Common myeloid progenitor, CD34-positive (primary cell): ENCODE results near the gene FNDC10.
"Not testable (repeated sequence)": the region's sequence is repeated elsewhere in the genome, so short reads cannot be mapped to it uniquely, and the experiment has no call there.

ENCODE experiments used
- CTCF ChIA-PET: fragments of 350-600 bp; sonication (Branson Sonifier 250); formaldehyde crosslinking; loops from one replicate; lab custom pipeline; 2021; ENCODE audit warnings: antibody characterized with exemption; lab: Charles Lee
- POLR2A ChIA-PET: fragments of 350-600 bp; sonication (Branson Sonifier 250); formaldehyde crosslinking; loops from one replicate; lab custom pipeline; 2021; ENCODE audit warnings: antibody characterized with exemption; lab: Charles Lee
- DNase-seq, 3 donors: peaks; one replicate each; pipeline versions ENCODE4 v3.0.0 to v3.0.0-alpha.2; 2013
- H3K27ac ChIP-seq, 2 experiments: 1 replicate in 1 of 2; 2 replicates in 1 of 2; pipeline ENCODE4 v1.7.0; 2013; ENCODE audit warnings: inconsistent platforms in 2 of 2, low read length in 2 of 2, mild to moderate bottlenecking in 2 of 2, low read depth in 1 of 2, moderate library complexity in 1 of 2; ENCODE audit not compliant: severe bottlenecking in 2 of 2, insufficient read depth in 1 of 2, poor library complexity in 1 of 2
- H3K27me3 ChIP-seq, 5 experiments: replicated peaks in 2 of 5; 1 replicate in 3 of 5; 2 replicates in 2 of 5; pipeline versions ENCODE4 v1.6.1 to v1.7.0; 2013; ENCODE audit warnings: low read length in 4 of 5, mild to moderate bottlenecking in 2 of 5, moderate library complexity in 2 of 5, inconsistent platforms in 1 of 5; ENCODE audit not compliant: insufficient read depth in 5 of 5, control insufficient read depth in 4 of 5
- H3K36me3 ChIP-seq, 4 experiments: 1 replicate in 2 of 4; 2 replicates in 2 of 4; pipeline versions ENCODE4 v1.6.1 to v1.7.0; 2013; ENCODE audit warnings: low read length in 3 of 4, control low read depth in 1 of 4, mild to moderate bottlenecking in 1 of 4; ENCODE audit not compliant: control insufficient read depth in 4 of 4, insufficient read depth in 4 of 4
- H3K4me1 ChIP-seq, 4 experiments: 1 replicate in 3 of 4; 2 replicates in 1 of 4; pipeline versions ENCODE4 v1.6.1 to v1.7.1; 2013; ENCODE audit warnings: low read length in 3 of 4, mild to moderate bottlenecking in 3 of 4, control low read depth in 1 of 4, inconsistent platforms in 1 of 4, moderate library complexity in 1 of 4; ENCODE audit not compliant: control insufficient read depth in 4 of 4, insufficient read depth in 4 of 4; ENCODE audit errors: control extremely low read depth in 1 of 4
- H3K4me3 ChIP-seq, 7 experiments: 1 replicate in 4 of 7; 2 replicates in 3 of 7; pipeline versions ENCODE4 v1.5.1 to v1.7.0; 2013; ENCODE audit warnings: mild to moderate bottlenecking in 7 of 7, low read length in 6 of 7, moderate library complexity in 6 of 7, inconsistent platforms in 2 of 7, low read depth in 2 of 7, control low read depth in 1 of 7; ENCODE audit not compliant: insufficient read depth in 4 of 7, control insufficient read depth in 1 of 7; ENCODE audit errors: extremely low read depth in 1 of 7
- H3K9me3 ChIP-seq, 5 experiments: 1 replicate in 4 of 5; 2 replicates in 1 of 5; pipeline versions ENCODE4 v1.6.1 to v1.7.1; 2013; ENCODE audit warnings: low read length in 4 of 5, mild to moderate bottlenecking in 2 of 5, inconsistent platforms in 1 of 5, low read depth in 1 of 5, moderate library complexity in 1 of 5; ENCODE audit not compliant: control insufficient read depth in 4 of 5, insufficient read depth in 2 of 5; ENCODE audit errors: control extremely low read depth in 1 of 5
- WGBS: methylation state at CpG from one replicate; pipeline ENCODE4 v1.1.5; 2013; ENCODE audit not compliant: insufficient coverage; 5-methylcytosine and 5-hydroxymethylcytosine counted together

The FNDC10 gene

DNA sequence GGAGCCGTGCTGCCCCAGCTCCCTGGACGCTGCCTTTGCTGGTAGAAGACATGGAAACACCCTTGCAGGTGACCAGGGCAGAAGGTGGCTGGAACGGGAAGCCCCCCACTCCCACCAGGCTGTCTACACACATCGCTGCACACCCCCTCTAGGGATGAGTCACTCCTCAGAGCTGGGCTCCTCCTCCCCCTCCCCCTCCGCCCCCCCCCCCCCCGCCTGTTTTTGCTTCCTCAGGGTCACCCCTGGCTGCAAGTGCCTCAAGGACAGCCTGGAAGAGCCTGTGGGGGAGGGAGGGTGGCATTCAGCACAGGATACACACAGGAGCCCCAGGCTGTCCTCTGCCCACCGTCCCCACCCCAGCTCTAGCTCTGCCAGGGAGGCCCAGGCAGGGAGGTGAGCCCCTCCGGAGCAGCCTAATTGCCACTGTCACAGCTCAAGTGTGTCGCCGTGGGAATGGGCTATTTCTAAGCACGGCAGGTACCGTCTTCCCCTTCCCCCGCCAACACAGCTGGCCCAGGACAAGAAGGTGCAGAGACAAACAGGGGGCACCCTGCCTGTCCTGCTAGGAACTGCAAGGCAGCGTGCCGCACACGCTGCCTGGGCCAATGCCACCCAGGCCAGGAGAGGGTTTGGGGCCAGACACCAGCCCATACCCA lies 2.5 kb downstream of the FNDC10 start:
- CTCF ChIA-PET = interaction anchor here (0.7 to 1.2 kb wide), 2 partner anchors 14 to 17 kb away, joined by 3 to 5 read pairs; no protein-coding TSS in a partner anchor
- Histone ChIP-seq H3K9me3 (no peaks in the 10 kb centered on the region), H3K4me1 (peaks cover 0 to 23% (median 22%) of the 10 kb centered on the region in 4 experiments), H3K36me3 (no peaks in the 10 kb centered on the region), H3K27me3 (peaks cover 0 to 32% (median 2%) of the 10 kb centered on the region in 5 experiments), H3K4me3 (no peak overlapping the region), H3K27ac (no peak overlapping the region)
- peak in 2 of 3 donors; percentile 58 to 68 for DNase-seq
- 49% methylated on average over 9 of the region's 16 CpGs for WGBS
- POLR2A ChIA-PET = interaction anchor here (0.8 to 1.3 kb wide), 2 partner anchors 29 to 33 kb away, joined by 3 read pairs; no protein-coding TSS in a partner anchor

DNA sequence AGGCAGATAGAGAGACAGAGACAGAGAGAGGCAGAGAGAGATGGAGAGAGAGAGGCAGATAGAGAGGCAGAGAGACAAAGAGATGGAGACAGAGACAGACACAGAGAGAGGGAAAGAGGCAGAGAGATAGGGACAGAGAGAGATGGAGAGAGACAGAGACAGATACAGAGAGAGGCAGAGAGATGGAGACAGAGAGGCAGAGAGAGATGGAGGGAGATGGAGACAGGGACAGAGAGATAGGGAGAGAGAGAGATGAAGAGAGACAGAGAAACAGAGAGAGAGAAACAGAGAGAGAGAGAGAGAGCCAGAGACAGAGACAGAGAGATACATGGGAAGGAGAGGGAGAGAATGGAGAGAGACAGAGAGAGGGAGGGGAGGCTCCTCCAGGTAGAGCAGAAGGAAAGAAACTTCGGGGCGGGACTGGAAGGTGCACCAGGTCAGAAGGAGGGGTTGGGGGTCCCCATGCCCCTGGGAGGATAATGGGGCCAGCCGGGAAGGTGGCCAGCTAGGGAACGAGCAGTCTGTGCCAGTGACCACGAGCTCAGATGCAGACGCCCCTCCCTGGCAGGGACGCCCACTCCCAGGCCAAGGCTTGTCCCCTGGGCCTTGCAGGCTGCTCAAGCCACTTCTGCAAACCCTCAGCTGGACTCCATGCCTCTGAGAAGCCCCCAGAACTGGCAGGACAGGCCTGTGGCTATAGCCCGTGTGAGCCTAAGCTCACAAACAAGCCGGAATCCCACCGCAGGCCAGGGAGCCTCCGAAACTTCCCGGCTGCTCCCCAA lies 3.3 kb downstream of the FNDC10 start:
- no peak overlapping the region for H3K27ac ChIP-seq
- peaks cover 0 to 32% (median 2%) of the 10 kb centered on the region in 5 experiments for H3K27me3 ChIP-seq
- H3K4me1 ChIP-seq = peaks cover 0 to 23% (median 21%) of the 10 kb centered on the region in 4 experiments
- ChIA-PET CTCF (interaction anchor here (0.7 to 1.2 kb wide), 2 partner anchors 15 to 17 kb away, joined by 3 to 5 read pairs; no protein-coding TSS in a partner anchor), POLR2A (interaction anchor here (1.3 kb wide), 1 partner anchor 29 kb away, joined by 3 read pairs; no protein-coding TSS in a partner anchor)
- no peak overlapping the region for H3K4me3 ChIP-seq
- H3K36me3 ChIP-seq = no peaks in the 10 kb centered on the region
- no peaks in the 10 kb centered on the region for H3K9me3 ChIP-seq
- DNase-seq = no peak
- 65% methylated on average over 11 of the region's 12 CpGs for WGBS

DNA sequence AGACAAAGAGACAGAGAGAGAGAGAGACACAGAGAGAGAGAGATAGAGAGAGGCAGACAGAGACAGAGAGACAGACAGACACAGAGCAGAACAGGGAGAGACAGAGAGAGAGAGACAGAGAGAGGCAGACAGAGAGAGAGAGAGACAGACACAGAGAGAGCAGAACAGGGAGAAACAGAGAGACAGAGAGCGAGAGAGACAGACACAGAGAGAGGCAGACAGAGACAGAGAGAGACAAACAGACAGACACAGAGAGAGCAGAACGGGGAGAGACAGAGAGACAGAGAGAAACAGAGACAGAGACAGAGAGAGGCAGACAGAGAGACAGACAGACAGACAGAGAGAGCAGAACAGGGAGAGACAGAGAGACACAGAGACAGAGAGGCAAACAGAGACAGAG lies 4.6 kb downstream of the FNDC10 start:
- Histone ChIP-seq H3K4me1 (peaks cover 0 to 16% (median 15%) of the 10 kb centered on the region in 4 experiments), H3K27me3 (peaks cover 0 to 32% (median 5%) of the 10 kb centered on the region in 5 experiments)
- H3K36me3 ChIP-seq, H3K4me3 ChIP-seq, DNase-seq, H3K9me3 ChIP-seq, CTCF ChIA-PET, POLR2A ChIA-PET, H3K27ac ChIP-seq: not testable (repeated sequence)
- 90% methylated on average over 2 of the region's 2 CpGs for WGBS

DNA sequence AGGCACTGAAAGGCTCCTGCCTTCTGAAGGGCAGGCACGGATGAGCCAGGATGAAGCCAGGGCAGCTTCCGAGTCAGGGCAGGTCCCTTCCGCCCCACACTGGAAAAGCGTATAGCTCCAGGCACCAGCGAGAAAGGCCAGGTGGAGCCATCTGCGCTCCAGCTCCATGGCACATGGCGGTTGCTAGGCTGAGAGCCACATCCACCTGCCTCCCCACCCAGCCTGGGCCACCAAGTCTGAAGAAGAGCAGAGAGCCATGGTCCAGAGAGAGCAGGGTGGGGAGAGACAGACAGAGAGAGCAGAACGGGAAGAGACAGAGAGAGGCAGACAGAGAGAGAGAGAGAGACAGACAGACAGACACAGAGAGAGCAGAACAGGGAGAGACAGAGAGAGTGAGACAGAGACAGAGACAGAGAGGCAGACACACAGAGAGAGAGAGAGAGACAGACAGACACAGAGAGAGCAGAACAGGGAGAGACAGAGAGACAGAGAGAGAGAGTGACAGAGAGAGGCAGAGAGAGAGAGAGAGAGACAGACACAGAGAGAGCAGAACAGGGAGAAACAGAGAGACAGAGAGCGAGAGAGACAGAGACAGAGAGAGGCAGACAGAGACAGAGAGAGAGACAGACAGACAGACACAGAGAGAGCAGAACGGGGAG lies 5.2 kb downstream of the FNDC10 start:
- CTCF ChIA-PET = no interaction called here
- H3K4me3 ChIP-seq = no peak overlapping the region
- no peak overlapping the region for H3K27ac ChIP-seq
- POLR2A ChIA-PET = no interaction called here
- H3K4me1 ChIP-seq = peaks cover 0 to 15% (median 13%) of the 10 kb centered on the region in 4 experiments
- DNase-seq = no peak
- WGBS = 79% methylated on average over 9 of the region's 10 CpGs
- H3K36me3 ChIP-seq = no peaks in the 10 kb centered on the region
- H3K27me3 ChIP-seq = peaks cover 0 to 32% (median 5%) of the 10 kb centered on the region in 5 experiments
- H3K9me3 ChIP-seq = no peaks in the 10 kb centered on the region

DNA sequence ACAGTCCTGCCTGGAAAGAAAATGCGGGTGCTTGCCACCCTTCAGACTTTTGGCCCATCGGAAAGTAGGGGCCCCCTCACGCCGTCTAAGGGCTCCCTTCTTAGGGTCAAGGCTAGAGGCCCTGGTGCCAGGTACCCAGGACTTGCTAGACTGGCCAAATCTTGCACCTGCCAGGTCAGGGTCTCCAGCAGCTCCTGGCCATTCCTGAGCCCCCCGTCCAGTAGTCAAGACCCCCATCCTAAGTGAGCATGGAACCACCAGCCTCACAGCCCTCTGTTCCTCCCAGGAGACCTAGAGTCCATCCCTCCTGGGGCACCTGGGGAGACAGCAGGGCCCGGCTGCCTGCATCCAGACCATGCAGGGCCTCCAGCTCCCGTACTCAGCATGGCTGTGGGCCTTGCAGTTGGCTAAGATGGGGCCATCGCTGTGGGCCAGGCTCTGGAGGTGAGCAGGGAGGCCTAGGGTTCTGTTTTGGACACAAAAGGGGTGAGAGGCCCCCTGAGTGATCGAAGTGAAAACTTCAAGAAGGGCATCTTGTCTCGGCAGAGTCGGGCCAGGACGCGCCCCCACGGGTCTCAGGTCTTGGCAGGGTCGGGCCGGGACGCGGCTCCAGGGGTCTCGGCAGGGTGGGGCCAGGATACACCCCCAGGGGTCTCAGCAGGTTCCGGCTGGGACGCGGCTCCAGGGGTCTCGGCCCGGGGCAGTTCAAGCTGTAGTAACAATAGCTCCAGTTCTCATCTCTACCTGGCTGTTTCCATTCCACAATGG lies 5.9 kb downstream of the FNDC10 start:
- DNase-seq = no peak
- POLR2A ChIA-PET = no interaction called here
- no peaks in the 10 kb centered on the region for H3K36me3 ChIP-seq
- CTCF ChIA-PET = no interaction called here
- peaks cover 0 to 26% (median 5%) of the 10 kb centered on the region in 5 experiments for H3K27me3 ChIP-seq
- whole genome bisulfite sequencing = 91% methylated on average over 20 of the region's 24 CpGs
- no peaks in the 10 kb centered on the region for H3K9me3 ChIP-seq
- no peak overlapping the region for H3K27ac ChIP-seq
- H3K4me1 ChIP-seq = peaks cover 0 to 10% (median 7%) of the 10 kb centered on the region in 4 experiments
- no peak overlapping the region for H3K4me3 ChIP-seq

DNA sequence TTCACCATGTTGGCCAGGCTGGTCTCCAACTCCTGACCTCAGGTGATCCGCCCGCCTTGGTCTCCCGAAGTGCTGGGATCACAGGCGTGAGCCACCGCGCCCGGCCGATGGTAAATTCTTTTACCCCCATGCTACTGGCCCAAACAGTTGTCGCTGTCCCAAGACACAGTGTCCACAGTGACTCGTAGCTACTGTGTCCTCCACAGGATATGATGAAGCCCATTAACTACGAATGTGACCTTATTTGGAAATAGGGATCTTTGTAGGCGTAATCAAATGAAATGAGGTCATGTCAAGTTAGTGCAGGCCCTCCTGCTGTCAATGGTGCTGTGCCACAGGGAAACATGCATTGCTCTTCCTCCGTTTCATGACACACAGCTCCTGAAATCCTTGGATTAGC lies 8.5 kb downstream of the FNDC10 start:
- peaks cover 0 to 9% (median 5%) of the 10 kb centered on the region in 5 experiments for H3K27me3 ChIP-seq
- no peaks in the 10 kb centered on the region for H3K9me3 ChIP-seq
- H3K27ac ChIP-seq = no peak overlapping the region
- POLR2A ChIA-PET = no interaction called here
- WGBS = 96% methylated on average over 12 of the region's 13 CpGs
- H3K4me1 ChIP-seq = no peaks in the 10 kb centered on the region
- CTCF ChIA-PET = no interaction called here
- no peak overlapping the region for H3K4me3 ChIP-seq
- H3K36me3 ChIP-seq = no peaks in the 10 kb centered on the region
- DNase-seq = no peak
